ENCODE data around the gene LMO1.

The LMO1 gene

DNA sequence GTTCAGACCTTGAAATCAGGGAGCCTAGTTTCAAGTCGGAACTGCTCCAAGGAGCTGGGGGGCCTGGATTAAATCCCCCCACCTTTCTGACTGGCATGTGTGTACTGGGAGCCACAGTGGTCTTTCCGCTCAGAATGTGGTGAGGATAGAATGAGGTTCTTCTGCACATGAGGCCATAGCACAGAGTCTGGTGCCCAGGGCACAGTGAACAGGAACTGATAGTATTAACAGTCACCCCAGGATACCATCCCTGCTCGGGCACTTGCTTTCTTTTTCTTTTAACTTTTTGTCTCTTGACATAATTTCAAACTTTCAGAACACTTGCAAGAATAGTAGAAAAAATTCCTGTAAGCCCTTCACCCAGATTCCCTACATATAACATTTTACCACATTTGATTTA, 28.8 kb downstream of the LMO1 start:
- no peak for DNase-seq
- Mint-ChIP-seq H3K36me3 (no peaks in the 10 kb centered on the region), H3K4me3 (peak overlapping the region in 1 of 2 donors; percentile 3), H3K27ac (no peak overlapping the region), H3K4me1 (peaks cover 8 to 10% of the 10 kb centered on the region in 2 donors), H3K27me3 (no peaks in the 10 kb centered on the region), H3K9me3 (no peaks in the 10 kb centered on the region)
- peak; percentile 53 to 64 for ATAC-seq (replicated peaks)

DNA sequence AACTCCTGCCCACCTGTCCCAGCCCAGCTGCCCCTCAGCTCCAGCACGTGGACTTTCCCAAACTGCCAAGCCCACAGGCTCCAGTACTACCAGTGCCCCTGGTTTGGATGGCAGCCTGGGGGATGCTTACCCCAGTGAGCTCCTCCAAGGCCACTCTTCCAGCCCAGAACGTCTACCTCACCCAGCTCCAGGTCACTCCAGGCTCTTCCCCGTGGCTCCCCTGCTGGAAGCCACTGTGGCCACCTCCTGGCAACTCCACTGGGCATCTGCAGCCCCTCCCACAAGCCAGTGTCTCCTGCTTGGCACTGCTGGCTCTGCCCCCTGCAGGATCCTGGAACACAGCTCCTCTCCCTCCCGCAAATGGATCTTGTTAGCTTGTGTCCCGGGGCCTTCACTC, 29.3 kb downstream of the LMO1 start:
- DNase-seq (no peak), ATAC-seq (replicated peaks) (no peak)
- Mint-ChIP-seq H3K4me3 (no peak overlapping the region), H3K9me3 (no peaks in the 10 kb centered on the region), H3K27ac (no peak overlapping the region), H3K27me3 (no peaks in the 10 kb centered on the region), H3K36me3 (no peaks in the 10 kb centered on the region), H3K4me1 (peaks cover 8 to 10% of the 10 kb centered on the region in 2 donors)

DNA sequence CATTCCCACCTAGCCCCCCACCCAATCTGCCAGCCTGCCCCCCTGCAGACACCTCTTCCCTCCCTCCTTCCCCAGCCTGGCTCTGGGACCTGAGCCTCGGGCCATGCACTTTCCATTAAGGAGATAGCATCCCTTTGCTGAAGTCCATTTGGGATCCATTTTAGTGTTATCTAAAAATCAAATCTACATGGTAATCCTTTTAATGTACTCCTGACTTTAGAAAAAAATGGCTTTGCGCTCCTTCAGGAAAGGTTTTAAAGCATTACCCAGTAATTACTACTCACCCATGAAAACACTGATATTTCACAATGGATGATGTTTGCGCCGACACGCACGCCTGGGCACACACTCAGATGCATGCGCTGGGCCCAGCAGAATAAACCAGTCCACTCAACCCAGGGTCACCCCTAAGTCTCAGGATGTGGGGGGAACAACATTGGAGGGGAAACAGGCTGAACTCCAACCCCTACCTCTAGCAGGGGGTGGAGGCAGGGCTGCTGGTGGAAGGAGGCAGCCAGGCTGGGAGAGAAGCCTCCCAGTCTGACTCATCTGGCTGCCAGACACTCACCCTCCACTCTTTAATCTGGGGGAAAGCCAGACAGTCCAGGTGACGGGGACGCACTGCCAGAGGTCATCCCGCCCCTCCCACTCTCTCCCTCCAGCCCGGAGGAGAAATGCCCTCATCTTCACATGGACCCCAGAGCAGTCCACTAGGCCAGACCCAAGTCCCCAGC, 29.8 kb downstream of the LMO1 start:
- peaks cover 8 to 10% of the 10 kb centered on the region in 2 donors for H3K4me1 Mint-ChIP-seq
- H3K9me3 Mint-ChIP-seq: no peaks in the 10 kb centered on the region
- no peaks in the 10 kb centered on the region for H3K27me3 Mint-ChIP-seq
- ATAC-seq (replicated peaks) (no peak), DNase-seq (no peak)
- no peak overlapping the region for H3K4me3 Mint-ChIP-seq
- no peaks in the 10 kb centered on the region for H3K36me3 Mint-ChIP-seq
- H3K27ac Mint-ChIP-seq: no peak overlapping the region

DNA sequence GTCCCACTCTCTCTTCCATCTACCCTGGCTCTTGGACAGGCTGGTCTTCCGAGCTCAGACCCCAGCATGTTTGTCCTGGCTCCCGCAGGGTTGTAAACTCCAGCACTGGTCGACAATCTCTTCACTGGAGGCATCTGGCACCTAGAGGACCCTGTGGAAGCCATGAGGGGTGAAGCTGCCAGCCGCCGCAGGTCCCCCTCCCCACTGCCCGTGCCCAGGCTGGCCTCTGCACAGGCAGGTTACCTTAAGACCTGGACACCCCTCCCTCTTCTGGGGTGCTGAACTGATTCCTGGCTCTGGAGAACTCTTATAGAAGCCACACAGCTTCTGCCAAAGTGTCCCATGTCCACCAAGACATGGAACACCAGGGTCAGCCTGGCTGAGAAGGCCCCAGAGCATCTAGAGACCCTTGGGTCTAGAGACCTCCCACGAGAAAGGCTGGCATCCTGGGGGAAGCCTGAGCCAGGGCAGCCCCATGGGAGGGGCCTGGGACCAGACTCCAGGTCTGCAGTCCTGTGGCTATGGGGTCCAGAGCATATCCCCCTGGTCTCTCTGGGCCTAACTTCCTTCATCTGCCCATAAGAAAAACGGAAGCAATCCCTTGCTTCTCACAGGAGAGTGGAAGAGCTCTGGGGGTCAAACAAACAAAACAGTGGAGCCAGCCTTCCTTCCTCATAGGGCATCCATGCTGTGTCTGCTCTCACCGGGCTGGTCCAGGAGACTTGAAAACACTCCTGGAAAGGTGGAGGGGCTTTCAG, 30.6 kb downstream of the LMO1 start:
- H3K27ac Mint-ChIP-seq: no peak overlapping the region
- H3K4me3 Mint-ChIP-seq: no peak overlapping the region
- H3K9me3 Mint-ChIP-seq: no peaks in the 10 kb centered on the region
- no peaks in the 10 kb centered on the region for H3K36me3 Mint-ChIP-seq
- H3K27me3 Mint-ChIP-seq: no peaks in the 10 kb centered on the region
- DNase-seq: no peak
- peaks cover 8 to 10% of the 10 kb centered on the region in 2 donors for H3K4me1 Mint-ChIP-seq
- no peak for ATAC-seq (replicated peaks)

DNA sequence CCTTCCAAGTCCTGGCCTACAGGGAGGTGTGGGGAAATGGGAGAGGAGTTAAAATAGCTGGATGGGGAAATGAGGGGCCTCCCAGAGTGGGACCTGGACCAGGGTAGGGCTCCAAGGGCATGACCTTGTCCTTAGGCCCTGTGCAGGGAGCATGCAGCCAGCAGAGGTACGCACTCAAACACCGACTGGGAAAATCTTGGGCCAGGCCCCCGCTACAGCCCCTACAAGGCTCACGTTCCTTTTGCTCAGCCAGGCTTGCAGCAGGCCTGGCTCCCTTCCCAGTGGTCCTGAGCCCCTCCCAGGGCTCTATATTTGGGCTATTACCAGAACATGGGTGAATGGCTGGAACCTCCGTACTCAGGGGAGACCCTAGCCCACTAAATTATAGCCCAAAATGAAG, 31.3 kb downstream of the LMO1 start:
- H3K9me3 Mint-ChIP-seq: no peaks in the 10 kb centered on the region
- ATAC-seq (replicated peaks) (no peak), DNase-seq (no peak)
- H3K4me1 Mint-ChIP-seq: peaks cover 8 to 10% of the 10 kb centered on the region in 2 donors
- no peak overlapping the region for H3K4me3 Mint-ChIP-seq
- H3K27ac Mint-ChIP-seq: no peak overlapping the region
- no peaks in the 10 kb centered on the region for H3K27me3 Mint-ChIP-seq
- H3K36me3 Mint-ChIP-seq: no peaks in the 10 kb centered on the region

DNA sequence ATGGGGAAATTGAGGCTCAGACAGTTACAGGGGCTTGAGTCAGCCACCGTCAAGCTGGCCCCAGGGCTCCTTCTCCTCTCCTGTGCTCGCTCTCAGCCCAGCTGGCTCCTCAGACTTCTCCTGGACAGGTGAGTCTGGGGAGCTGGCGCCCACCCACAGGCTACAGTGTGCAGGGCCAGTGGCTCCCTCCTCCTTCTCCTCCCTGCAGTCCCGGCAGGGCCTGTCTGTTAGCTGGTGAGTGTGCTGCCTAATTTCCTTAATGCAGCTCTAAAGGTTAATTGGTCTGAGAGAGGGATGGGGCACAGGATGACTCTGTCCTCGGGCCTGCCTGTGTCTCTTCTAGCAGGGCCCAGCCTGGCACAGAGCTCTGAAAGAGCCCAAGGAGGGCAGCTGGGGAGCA, 31.7 kb downstream of the LMO1 start:
- Mint-ChIP-seq H3K4me1 (peaks cover 8 to 10% of the 10 kb centered on the region in 2 donors), H3K36me3 (no peaks in the 10 kb centered on the region), H3K27me3 (no peaks in the 10 kb centered on the region), H3K9me3 (no peaks in the 10 kb centered on the region), H3K27ac (no peak overlapping the region), H3K4me3 (no peak overlapping the region)
- no peak for ATAC-seq (replicated peaks)
- no peak for DNase-seq

DNA sequence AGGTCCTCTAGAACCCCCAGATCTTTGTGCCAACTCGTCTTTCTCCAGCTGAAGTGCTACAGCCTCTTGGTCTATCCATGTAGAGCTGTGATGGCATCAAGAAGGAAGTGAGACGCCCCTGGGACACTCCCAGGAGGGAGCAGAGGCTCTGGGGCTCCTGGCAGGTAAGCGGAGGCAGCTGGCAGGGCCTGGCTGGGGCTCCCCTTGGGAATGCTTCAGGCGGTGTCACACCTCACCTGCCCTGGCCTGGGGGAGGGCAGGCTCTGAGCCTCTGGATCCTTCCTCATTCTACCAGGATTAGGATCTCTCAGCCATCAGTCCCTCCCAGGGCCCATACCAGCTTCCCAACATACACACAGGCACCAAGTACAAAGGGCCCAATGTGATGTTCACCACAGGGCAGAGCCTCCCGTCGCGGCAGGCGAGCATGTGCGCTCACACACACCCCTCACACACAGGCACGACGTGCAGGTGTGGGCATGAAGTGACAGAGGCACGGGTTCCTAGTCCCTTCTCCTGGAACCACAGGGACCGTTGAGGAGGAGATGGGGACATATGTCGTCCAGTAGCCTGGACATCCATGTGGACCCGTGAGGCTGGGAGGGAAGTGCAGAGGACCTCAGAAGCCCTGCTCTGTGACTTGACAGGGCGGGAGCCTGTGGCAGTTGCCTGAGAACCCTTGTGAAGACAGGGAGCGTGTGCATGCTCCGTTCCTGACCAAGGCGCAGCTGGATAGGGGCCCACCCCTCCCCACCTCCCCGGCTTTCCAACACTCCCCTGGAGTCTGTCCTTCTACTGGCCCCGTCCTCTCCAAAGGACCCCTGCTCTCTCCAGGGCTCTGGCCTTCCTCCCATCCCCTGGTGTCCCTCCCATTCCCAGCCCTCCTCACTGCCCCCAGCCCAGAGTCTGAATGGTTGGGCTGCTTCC, 32.5 kb downstream of the LMO1 start:
- Mint-ChIP-seq H3K4me3 (no peak overlapping the region), H3K27ac (no peak overlapping the region), H3K27me3 (no peaks in the 10 kb centered on the region), H3K9me3 (no peaks in the 10 kb centered on the region), H3K36me3 (no peaks in the 10 kb centered on the region), H3K4me1 (peaks cover 8 to 10% of the 10 kb centered on the region in 2 donors)
- DNase-seq (no peak), ATAC-seq (replicated peaks) (no peak)

DNA sequence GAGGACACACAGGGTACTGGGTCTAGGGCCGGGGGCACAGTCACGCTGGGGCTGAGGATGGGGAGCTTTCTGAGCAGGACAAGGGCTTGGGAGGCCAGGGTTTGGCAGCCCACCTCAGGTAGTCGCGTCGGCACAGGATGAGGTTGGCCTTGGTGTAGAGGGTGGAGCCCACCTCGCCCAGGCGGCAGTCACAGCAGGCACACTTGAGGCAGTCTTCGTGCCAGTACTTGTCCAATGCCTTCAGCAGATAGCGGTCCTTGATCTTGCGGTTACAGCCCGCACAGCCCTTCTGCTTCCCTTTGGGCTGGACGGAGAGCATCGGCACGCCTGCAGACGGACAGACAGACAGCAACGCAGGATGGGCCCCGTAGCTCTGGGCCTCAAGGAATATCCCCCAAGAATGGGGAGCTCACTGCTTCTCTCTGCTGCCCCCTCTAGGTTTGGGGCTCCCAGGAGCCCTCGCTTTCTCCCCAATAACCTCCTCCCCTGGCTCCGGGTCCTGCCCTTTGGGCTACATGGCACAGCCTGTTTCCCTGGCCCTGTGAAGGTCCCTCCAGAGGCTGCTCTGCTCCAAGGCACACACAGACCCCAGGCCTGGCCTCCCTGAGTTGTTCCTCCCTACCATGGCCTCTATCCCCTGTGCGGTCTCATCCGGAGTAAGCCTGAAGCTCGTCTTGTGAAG, 33.4 kb downstream of the LMO1 start:
- no peaks in the 10 kb centered on the region for H3K9me3 Mint-ChIP-seq
- H3K4me1 Mint-ChIP-seq: peaks cover 11 to 14% of the 10 kb centered on the region in 2 donors
- H3K36me3 Mint-ChIP-seq: no peaks in the 10 kb centered on the region
- no peak overlapping the region for H3K27ac Mint-ChIP-seq
- H3K4me3 Mint-ChIP-seq: no peak overlapping the region
- ATAC-seq (replicated peaks) (no peak), DNase-seq (no peak)
- peaks cover 0 to 4% of the 10 kb centered on the region in 2 donors for H3K27me3 Mint-ChIP-seq

DNA sequence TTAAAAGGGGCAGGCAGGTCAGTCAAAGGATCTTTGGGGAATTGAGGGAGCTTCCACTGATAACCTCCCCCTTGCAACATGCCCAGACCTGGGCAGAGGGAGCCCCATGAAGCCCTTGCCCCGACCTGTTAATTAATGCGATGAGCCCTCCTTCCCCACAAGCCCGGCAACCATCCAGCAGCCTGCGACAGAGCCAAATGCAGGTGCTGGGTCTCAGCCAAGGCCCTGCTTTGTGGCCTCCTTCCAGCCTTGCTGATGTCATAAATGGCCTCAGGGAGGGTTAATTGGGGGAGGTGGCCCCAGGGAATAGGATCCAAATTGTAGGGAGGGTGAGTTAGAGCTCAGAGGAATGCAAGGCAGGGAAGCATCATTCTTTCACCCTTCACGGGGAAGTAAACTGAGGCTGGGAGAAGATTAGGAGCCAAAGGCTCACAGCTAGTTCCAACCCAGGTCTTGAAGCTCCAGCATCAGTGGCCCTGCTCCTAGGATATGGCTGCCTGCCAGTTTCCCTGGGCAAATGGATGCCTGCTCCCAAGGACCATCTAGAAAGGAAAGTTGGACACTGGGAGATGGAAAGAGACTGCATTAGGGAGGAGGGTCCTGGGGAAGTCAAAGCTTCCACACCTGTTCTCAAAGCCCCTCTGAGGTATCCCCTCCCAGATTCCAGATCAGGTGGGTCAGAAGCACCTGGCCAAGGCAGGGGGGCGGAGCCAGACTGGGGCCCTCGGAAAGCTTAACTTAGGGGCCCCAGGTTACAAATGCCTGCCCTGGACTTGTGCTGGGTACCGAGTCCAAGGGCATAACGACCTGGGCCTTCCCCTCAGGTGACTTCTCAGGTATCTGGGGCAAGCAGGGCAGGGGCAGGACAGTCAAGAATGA, 34.1 kb downstream of the LMO1 start:
- no peak for ATAC-seq (replicated peaks)
- Mint-ChIP-seq H3K36me3 (no peaks in the 10 kb centered on the region), H3K27ac (no peak overlapping the region), H3K4me1 (peaks cover 5 to 7% of the 10 kb centered on the region in 2 donors), H3K27me3 (peaks cover 0 to 5% of the 10 kb centered on the region in 2 donors), H3K9me3 (no peaks in the 10 kb centered on the region), H3K4me3 (no peak overlapping the region)
- DNase-seq: no peak

DNA sequence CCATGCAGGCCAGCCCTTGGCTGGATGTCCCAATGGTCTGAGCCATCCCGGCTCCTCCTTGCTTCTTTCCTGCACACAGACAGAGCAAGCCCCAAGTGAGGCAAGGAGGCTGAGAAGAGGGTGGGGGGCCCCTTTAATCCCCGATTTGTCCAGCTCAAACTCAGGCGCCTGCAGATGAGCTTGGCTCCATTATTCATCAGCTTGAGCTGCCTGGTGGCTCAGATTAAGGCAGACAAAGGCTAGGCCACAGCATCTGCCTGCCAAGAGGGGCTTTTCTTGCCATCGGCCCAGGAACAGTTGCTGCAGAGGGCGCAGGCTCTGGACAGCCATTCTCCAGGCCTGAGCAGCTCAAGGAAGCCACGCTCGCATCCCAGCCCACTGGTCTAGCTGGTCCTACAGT, 35.4 kb downstream of the LMO1 start:
- Mint-ChIP-seq H3K27ac (no peak overlapping the region), H3K9me3 (no peaks in the 10 kb centered on the region), H3K36me3 (no peaks in the 10 kb centered on the region), H3K4me1 (peaks cover 3 to 7% of the 10 kb centered on the region in 2 donors), H3K4me3 (no peak overlapping the region), H3K27me3 (peaks cover 0 to 9% of the 10 kb centered on the region in 2 donors)
- ATAC-seq (replicated peaks): no peak
- DNase-seq: no peak

DNA sequence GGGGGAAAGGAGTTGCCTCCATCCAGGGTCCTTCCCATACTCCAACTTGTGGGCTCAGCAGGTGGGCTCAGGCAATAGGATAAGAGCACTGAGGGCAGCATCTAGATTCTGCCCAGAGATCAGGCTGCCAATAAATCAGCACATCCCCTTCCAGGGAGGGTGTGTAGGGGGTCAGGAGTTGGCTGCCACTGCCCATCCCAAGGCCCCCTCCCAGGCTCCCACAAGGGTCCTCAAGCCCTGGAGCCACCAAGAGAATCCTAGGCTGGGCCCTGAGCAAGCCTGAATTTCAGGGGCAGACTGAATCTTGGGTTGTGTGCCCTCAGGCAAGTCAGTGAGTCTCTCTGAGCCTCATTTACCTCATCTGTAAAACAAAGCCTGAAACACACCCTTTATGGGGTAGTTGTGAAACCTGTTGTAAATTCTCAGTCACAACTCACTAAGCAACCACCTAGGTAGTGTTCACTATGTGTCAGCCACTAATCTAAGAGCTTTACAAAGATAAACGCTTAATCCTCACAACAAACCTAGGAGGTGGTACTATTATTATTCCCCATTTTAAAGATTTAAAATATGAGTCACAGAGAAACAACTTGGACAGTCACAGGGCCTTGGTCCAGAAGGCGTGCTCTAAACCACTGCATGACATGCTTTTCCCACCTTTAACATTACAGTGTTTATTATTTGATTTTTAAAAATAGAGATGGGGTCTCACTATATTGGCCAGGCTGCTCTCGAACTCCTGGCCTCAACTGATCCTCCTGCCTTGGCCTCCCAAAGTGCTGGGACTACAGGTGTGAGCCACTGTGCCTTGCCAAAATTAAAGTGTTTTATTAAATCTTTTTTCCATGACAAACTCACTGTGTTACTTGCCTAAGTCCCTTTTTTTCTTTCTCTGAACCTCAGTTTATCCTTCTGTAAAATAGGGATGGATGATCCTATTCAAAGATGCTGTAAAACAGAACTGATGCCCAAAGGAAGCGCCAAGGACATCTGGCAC, 36.2 kb downstream of the LMO1 start:
- no peak for DNase-seq
- peaks cover 3 to 7% of the 10 kb centered on the region in 2 donors for H3K4me1 Mint-ChIP-seq
- no peaks in the 10 kb centered on the region for H3K36me3 Mint-ChIP-seq
- no peak for ATAC-seq (replicated peaks)
- H3K27me3 Mint-ChIP-seq: peaks cover 0 to 9% of the 10 kb centered on the region in 2 donors
- H3K4me3 Mint-ChIP-seq: no peak overlapping the region
- H3K27ac Mint-ChIP-seq: no peak overlapping the region
- no peaks in the 10 kb centered on the region for H3K9me3 Mint-ChIP-seq

DNA sequence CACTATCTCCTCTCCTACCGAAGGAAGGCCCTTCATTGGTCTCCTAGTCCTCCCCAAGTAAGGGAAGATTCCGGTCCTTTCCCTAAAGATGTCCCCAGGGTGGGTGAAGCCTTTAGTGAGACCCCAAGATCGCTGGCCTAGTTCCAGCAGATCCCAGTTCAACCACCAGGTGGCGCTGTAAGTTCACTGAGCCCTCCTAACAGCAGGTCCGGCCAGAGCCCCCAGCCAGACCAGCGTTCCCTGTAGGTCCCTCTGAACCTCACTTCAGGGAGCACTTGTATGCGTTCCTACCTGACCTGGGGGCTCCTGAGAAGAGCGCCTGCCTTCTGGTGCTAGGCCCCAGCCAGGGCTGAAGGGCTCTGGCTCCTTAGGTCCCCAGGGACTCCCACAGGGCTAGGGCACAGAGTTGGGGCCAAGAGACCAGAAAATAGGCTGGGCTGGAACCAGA, 38.1 kb downstream of the LMO1 start:
- Mint-ChIP-seq H3K4me1 (peaks cover 3 to 7% of the 10 kb centered on the region in 2 donors), H3K9me3 (no peaks in the 10 kb centered on the region), H3K27me3 (peaks cover 0 to 9% of the 10 kb centered on the region in 2 donors), H3K27ac (no peak overlapping the region), H3K36me3 (no peaks in the 10 kb centered on the region), H3K4me3 (no peak overlapping the region)
- ATAC-seq (replicated peaks): peak; percentile 77 to 85
- DNase-seq: peak; percentile 57
